Amygdala (tissue), 56 donors: ENCODE results near the gene PRAC1.

Experiments used
- DNase-seq, 56 donors: peaks; one replicate each; lab custom pipeline; 2025; lab: John Stamatoyannopoulos, UW

PRAC1 gene

DNA sequence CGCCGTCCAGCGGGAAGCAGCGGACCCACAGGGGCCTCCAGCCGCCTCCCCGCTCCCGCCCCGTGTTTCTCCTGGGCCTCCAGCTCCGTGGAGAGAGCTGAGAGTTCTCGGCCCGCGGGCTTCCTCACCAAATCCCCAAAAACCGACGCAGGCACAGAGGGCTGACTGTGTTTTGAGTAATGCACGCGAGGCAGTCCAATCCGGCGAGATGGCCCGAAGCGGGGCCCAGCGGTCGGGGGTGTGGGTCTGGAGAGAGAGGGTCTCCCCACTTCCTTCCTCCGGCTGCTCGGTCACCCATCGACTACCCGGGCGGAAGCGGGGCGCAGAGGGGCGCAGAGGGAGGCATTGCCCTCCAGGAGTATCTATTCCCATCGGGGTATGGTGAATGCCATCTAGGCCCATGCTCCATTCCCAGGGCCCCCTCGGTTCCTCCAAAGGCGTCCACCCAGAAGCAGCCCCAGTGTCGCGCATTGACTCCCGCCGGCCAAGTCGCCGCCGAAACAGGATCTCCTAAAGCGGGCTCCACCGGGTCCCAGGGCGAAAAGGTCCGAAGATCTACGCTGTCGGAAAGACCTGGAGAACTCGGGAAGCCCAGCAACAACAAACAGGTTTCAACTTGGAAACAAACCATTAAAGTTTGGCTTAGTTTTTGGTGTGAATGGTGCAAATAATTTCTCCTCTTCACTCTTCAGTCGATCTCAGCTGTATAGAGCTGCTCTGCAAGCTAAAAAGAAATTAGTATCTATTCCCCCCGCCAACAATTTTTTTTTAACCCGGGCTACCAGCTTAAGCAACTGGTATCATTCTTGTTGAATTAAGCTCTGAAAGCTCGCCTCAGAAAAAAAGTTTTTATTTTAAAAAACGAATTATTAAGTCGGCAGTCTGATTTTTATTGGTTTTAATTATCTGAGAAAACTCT is 25.4 kb upstream of the PRAC1 start:
- no peak for DNase-seq

DNA sequence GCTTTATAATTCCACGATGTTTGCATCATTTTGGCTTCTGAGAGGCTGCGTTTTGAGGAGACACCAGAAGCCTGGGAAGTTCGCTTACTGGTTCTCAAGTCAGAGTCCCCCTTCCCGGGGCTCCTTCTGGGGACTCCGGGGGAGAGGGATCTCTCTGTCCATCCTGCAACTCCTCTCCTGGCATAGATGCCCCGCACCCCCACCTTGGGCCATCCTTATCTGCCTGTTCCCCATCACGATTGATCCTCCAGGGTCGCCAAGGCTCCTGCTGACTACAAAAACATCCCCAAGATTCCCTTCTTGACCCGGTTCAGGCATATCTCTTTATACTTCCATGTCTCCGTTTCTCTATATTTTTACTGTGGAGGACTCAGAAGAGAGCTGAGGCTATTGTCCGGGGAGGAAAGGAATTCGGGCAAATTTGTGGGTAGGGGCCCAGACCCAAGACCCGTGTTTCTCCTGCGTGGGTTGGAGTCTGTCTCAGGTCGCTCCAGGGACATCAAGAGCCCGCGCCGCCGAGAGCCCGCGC is 24.7 kb upstream of the PRAC1 start:
- DNase-seq: no peak

DNA sequence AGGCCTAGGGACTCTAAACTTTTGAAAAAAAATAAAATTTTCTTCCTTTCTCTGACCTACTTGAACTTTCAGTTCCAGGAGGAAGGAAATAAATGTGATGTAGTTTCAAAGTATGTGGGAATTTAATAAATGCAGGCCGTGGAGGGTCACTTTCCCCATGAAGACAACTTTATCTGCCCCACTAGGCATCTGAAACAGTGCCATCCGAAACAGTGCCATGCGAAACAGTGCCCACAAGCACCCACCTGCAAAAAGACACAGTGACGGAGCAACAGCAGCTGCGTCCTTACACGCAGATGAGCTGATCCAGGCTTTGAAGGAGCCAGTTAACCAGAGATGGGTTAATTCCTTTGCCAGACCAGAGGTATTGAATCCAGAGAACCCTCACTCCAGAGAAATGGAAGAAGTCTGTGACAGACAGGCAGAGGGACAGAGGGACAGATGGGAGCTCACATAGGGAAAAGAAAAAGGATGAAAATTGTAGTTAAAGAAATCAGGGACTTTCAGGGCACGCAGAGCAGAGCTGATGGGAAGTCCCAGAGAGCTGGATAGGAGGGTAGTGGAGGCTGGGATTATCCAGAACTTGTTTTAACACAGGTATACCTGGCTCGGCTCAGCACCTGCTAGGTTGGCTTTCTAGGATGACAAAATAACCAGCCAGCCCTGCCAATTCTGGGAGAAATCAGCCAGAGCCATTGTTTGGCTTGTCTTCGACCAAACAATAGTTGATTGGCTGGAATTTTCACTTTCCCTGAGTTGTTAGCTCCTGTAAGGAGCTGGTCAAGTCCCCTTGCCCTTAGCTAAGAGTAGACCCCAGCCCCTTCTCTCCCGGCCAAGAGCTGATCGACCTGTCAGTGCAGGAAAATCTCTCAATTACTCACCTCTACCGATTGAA is 23.3 kb upstream of the PRAC1 start:
- DNase-seq: no peak

GRCh38 chr17:48740537-48740936 is 18.2 kb upstream of the PRAC1 start:
- DNase-seq: no peak

DNA sequence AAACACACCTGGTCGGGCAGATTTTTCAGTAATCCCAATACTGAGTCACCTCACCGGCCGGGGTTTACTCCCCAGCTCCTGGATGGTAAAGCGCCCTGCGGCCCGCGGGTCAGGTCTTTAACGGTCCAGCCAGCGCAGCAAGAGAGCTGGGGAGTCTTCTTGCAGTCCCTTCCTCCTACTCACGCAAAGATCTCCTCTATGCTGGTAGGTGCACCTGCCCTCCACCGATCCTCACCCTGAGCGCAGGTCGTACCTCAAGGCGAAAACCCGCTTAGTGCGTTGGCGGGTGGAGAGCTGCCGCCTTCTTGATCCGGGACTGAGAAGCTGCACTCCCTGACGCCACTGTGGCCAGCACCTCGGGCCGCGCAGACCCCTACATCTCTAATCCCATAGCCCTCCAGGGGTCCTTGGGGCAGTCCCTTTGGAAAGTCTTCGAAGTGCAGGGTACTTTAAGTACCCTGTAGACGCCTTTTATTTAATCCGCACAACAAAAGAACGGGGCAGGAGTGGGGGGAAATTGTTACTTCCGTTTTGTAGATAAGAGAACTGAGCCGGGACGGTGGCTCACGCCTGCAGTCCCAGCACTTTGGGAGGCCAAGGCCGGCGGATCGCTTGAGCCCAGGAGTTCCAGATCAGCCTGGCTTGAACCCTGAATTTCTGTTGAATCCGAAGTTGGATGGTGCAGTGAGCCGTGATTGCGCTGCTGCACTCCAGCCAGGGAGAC is 16.6 kb upstream of the PRAC1 start:
- DNase-seq: no peak

- no peak for DNase-seq
Observed at GRCh38 chr17:48738424-48738802, 16.1 kb upstream of the PRAC1 start.

- no peak for DNase-seq
Observed at GRCh38 chr17:48737330-48738043, 15.2 kb upstream of the PRAC1 start.

GRCh38 chr17:48735062-48735351 is 12.7 kb upstream of the PRAC1 start:
- DNase-seq: no peak

DNA sequence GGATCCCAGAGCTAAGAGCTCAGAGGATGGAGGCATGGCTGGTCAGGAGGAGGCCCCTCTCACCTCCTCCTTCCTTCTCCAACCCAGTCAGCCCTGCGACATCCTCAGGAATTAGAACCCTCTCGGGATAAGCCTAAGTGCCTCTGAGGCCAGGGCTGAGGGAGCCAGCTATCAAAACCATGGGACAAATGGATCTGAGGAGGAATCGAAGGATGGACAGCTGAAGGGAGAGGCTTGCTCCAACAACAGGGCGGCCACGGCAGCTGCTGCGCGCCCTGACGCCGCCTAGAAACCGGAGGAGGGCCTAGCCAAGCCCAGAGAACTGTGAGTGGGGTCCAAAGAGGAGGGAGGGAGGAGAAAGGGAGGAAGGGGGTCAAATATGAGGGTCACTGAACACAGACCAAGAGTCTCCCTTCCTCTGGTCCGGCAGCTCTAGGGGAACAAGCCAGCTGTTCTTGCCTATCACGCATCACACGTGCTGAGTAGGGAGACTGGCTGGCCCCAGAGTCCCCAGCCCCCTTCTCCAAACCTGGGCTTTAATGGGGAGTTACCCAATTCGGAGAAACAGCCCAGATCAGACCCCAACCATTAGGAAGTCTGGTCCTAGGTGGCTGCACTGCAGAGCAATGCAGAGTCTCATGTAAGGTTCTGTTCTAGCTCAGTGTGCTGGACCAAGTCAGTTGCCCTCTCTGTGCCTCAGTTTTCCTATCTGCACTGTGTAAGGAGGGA is 12.2 kb upstream of the PRAC1 start:
- DNase-seq: no peak

GRCh38 chr17:48733632-48734328 is 11.5 kb upstream of the PRAC1 start:
- no peak for DNase-seq

- DNase-seq: no peak
Observed at GRCh38 chr17:48732688-48733629, 10.6 kb upstream of the PRAC1 start.

DNA sequence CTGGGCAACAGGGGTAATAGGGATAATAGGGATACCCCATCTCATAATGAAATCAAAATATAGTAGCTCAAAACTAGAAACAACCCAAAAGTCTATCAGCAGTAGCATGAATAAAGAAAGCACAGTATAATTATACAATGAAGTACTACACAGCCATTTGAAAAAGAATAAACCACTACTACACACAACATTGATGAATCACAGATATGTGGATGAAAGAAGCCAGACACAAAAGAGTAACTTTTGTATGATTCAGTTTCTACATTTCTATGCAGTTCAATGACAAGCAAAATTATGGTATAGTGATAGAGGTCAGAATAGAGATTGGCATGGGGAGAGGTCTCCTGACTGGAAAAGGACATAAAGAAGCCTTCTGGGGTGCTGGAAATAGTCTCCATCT is 9.0 kb upstream of the PRAC1 start:
- DNase-seq: no peak

GRCh38 chr17:48730240-48730550 is 7.9 kb upstream of the PRAC1 start:
- DNase-seq: no peak

- DNase-seq: no peak
Observed at GRCh38 chr17:48729335-48730239, 7.3 kb upstream of the PRAC1 start.

GRCh38 chr17:48728232-48729231 is 6.2 kb upstream of the PRAC1 start, which contains the start of gene HOXB13:
TSS of gene HOXB13 (minus strand) at chr17:48728750. CDS start at chr17:48728593, 157 bp downstream.
- DNase-seq: no peak
